DND-41 (cell line): ENCODE results near the gene KCNT1.

Experiments used
- ATAC-seq: fragments of 200-7000 bp; cut with Tn5 transposase; 3 replicates; pipeline ENCODE4 v1.9.1; 2021; ENCODE audit warnings: low read depth; ENCODE audit not compliant: insufficient read depth
- DNase-seq: peaks from one replicate; pipeline ENCODE4 v3.0.0-alpha.2; 2020
- H2AFZ ChIP-seq: 2 replicates; pipeline ENCODE4 v1.6.0; 2012; ENCODE audit warnings: low read depth, low read length
- H3K27ac ChIP-seq: 2 replicates; pipeline ENCODE4 v1.5.1; 2012; ENCODE audit warnings: low read length, inconsistent platforms
- H3K27me3 ChIP-seq: fragments of 200-600 bp; sonication (generic); 2 replicates; pipeline ENCODE4 v1.6.0; 2012; ENCODE audit warnings: low read length, mild to moderate bottlenecking, inconsistent platforms; ENCODE audit not compliant: insufficient read depth, poor library complexity
- H3K36me3 ChIP-seq: 2 replicates; pipeline ENCODE4 v1.5.1; 2012; ENCODE audit warnings: low read length, inconsistent platforms; ENCODE audit not compliant: insufficient read depth
- H3K4me1 ChIP-seq: 2 replicates; pipeline ENCODE4 v1.5.1; 2012; ENCODE audit warnings: mild to moderate bottlenecking, low read length; ENCODE audit not compliant: insufficient read depth
- H3K4me2 ChIP-seq: 2 replicates; pipeline ENCODE4 v1.6.0; 2012; ENCODE audit warnings: mild to moderate bottlenecking, moderate library complexity, low read length, inconsistent platforms; ENCODE audit not compliant: insufficient read depth
- H3K4me3 ChIP-seq, 2 experiments: fragments of 200-600 bp in 1 of 2; shearing (Covaris generic) in 1 of 2; 2 replicates each; pipeline ENCODE4 v1.5.1; 2012 to 2016; ENCODE audit warnings: inconsistent platforms in 2 of 2, low read length in 2 of 2, mild to moderate bottlenecking in 2 of 2, low read depth in 1 of 2, moderate library complexity in 1 of 2
- H3K79me2 ChIP-seq: 2 replicates; pipeline ENCODE4 v1.6.0; 2012; ENCODE audit warnings: low read length, inconsistent platforms; ENCODE audit not compliant: insufficient read depth
- H3K9ac ChIP-seq: 2 replicates; pipeline ENCODE4 v1.6.0; 2012; ENCODE audit warnings: low read depth, mild to moderate bottlenecking, inconsistent platforms, low read length, moderate library complexity
- H3K9me3 ChIP-seq: 2 replicates; pipeline ENCODE4 v1.5.1; 2012; ENCODE audit warnings: low read length, moderate library complexity, mild to moderate bottlenecking, inconsistent platforms; ENCODE audit not compliant: insufficient read depth, severe bottlenecking
- H4K20me1 ChIP-seq: 2 replicates; pipeline ENCODE4 v1.6.0; 2012; ENCODE audit warnings: low read length; ENCODE audit not compliant: insufficient read depth
- EZH2 ChIP-seq: IDR thresholded peaks from 3 replicates; pipeline ENCODE4 v1.6.1; 2012; ENCODE audit warnings: borderline replicate concordance, low read depth, mild to moderate bottlenecking, moderate library complexity, low read length, inconsistent platforms; ENCODE audit not compliant: severe bottlenecking
- TF ChIP-seq, protein P1 (sequence below): IDR thresholded peaks from 2 replicates; pipeline ENCODE4 v1.5.1; 2012; ENCODE audit warnings: borderline replicate concordance, low read length, moderate library complexity, mild to moderate bottlenecking; ENCODE audit not compliant: poor library complexity, severe bottlenecking; ENCODE audit errors: extremely low read depth

The KCNT1 gene

DNA sequence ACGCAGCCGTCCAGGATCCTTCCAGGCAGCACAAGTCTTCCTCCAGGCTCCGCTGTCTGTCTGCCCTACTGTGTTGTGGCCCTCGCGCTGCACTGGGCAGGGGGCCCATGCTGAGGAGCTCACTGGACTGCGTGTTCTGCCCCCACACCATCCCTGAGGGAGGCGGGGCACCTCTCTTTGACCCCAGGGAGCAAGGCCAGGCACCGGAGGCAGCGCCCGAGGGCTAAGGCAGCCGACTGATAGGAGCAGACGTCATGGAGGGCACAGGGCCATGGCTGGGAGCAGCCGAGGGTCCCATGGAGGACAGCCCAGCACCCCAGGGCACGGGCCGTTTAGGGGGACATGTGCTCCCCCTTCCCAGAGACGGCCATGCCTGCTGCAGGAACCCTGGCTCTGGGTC lies 46.7 kb downstream of the KCNT1 start:
- Histone ChIP-seq H3K27ac (no peak overlapping the region), H3K79me2 (no peaks in the 10 kb centered on the region), H3K9ac (no peak overlapping the region), H3K9me3 (no peaks in the 10 kb centered on the region), H3K4me1 (no peaks in the 10 kb centered on the region), H3K4me2 (no peak overlapping the region), H3K4me3 (no peak overlapping the region), H4K20me1 (no peaks in the 10 kb centered on the region), H3K27me3 (no peaks in the 10 kb centered on the region), H3K36me3 (no peaks in the 10 kb centered on the region), H2AFZ (no peak overlapping the region)
- DNase-seq (no peak), ATAC-seq (no peak)
- TF ChIP-seq, protein P1, sequence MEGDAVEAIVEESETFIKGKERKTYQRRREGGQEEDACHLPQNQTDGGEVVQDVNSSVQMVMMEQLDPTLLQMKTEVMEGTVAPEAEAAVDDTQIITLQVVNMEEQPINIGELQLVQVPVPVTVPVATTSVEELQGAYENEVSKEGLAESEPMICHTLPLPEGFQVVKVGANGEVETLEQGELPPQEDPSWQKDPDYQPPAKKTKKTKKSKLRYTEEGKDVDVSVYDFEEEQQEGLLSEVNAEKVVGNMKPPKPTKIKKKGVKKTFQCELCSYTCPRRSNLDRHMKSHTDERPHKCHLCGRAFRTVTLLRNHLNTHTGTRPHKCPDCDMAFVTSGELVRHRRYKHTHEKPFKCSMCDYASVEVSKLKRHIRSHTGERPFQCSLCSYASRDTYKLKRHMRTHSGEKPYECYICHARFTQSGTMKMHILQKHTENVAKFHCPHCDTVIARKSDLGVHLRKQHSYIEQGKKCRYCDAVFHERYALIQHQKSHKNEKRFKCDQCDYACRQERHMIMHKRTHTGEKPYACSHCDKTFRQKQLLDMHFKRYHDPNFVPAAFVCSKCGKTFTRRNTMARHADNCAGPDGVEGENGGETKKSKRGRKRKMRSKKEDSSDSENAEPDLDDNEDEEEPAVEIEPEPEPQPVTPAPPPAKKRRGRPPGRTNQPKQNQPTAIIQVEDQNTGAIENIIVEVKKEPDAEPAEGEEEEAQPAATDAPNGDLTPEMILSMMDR = no peak
- no peak for TF ChIP-seq EZH2

DNA sequence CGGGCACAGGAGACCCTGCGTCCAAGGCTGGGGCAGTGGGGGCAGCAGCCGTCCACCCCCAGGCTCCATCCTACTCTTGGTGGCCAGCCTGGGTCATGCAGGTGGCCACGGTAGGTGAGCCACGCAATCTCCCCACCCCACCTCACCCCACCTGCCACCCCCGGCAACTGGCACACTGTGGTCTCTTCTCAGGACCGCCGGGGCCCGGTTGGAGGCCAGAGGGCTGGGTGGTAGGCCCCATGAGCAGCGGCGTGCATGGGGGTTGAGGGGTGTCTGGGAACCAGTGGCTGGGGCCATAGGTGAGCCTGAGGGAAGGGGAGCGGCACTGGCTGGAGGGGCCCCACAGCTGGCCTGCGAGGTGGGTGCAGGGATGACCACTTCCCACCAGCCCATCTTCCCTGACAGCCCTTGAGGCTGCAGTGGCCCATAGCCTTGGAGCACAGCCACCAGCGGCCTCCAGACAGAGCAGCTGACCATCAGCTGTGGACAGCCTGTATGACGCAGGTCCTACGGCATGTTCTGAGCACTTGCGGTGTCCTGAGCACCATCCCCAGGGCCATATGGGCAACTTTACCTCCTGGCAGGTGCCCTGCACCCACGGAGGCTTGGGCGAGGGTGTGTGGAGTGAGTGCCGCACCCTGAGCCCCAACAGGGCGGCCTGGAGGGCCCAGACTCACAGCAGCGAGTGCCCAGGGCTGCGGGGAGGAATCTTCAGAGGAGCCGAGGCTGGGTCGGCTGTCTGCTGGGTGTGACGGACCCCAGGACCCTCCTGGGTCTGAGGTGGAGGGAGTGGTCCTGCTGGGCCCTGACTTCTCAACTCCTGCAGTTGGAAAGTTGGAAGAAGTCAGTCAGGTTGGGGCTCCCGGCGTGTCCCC lies 47.4 kb downstream of the KCNT1 start:
- Histone ChIP-seq H3K9me3 (no peaks in the 10 kb centered on the region), H3K27ac (no peak overlapping the region), H3K4me2 (no peak overlapping the region), H2AFZ (no peak overlapping the region), H3K79me2 (no peaks in the 10 kb centered on the region), H3K4me3 (no peak overlapping the region), H4K20me1 (no peaks in the 10 kb centered on the region), H3K4me1 (no peaks in the 10 kb centered on the region), H3K36me3 (no peaks in the 10 kb centered on the region), H3K9ac (no peak overlapping the region), H3K27me3 (no peaks in the 10 kb centered on the region)
- ATAC-seq (no peak), DNase-seq (no peak)
- TF ChIP-seq, protein P1 = no peak
- TF ChIP-seq EZH2 = no peak

- no peaks in the 10 kb centered on the region for H3K27me3 ChIP-seq
- H3K27ac ChIP-seq = no peak overlapping the region
- no peak for TF ChIP-seq EZH2
- TF ChIP-seq, protein P1 = no peak
These were observed 48.8 kb downstream of the KCNT1 start for GRCh38 chr9:135750786-135751185.

More at GRCh38 chr9:135750786-135751185, 48.8 kb downstream of the KCNT1 start:
- Histone ChIP-seq H3K4me2 (no peak overlapping the region), H3K9me3 (no peaks in the 10 kb centered on the region), H3K4me3 (no peak overlapping the region), H3K9ac (no peak overlapping the region), H3K4me1 (no peaks in the 10 kb centered on the region), H4K20me1 (no peaks in the 10 kb centered on the region), H2AFZ (no peak overlapping the region), H3K79me2 (no peaks in the 10 kb centered on the region), H3K36me3 (no peaks in the 10 kb centered on the region)
- ATAC-seq = no peak
- no peak for DNase-seq
